ENCODE measurements around the gene LRRC15.
A peak's percentile ranks its signal among the peaks of the same experiment; 100 is the strongest.

The LRRC15 gene

DNA sequence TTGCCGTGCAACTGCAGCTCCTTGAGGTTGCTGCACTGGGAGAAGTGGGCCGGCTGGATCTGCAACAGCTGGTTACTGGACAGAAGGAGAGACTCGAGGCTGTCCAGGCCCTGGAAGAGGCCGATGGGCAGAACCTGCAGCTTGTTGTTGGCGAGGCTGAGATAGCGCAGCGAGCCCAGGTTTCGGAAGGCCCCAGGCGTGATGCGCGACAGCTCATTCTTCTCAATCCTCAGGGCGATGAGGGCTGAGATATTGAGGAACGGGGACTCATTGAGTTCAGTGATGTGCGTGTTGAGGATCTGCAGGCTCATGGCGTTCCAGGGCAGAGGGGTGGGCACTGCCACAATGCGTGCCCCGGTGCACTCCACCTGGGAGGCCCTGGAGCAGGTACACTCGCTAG lies 9.0 kb downstream of the LRRC15 start:
- no peak for DNase-seq (ENCODE audit: low read depth)

DNA sequence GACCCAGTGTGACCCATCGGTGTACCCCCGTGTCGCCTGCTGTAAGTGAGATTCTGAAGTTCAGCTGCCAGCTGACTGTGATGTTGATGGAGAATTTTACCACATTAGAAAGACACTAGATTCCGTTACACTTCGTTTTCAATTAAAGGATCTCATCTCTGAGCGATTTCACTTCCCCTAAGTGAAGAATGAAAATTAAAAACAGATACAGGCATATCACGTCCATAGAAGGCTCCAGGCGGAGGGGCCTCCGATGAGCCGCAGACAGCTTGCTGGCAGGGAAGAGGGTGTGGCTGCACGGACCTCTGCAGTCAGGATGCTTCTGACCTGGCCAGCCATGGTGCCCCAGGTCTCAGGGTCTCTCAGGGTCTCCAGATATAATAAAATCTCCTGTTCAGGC lies 11.9 kb downstream of the LRRC15 start:
- no peak for DNase-seq (ENCODE audit: low read depth)

- DNase-seq (ENCODE audit: low read depth): no peak
These were observed 14.2 kb downstream of the LRRC15 start for GRCh38 chr3:194355379-194355778.

- no peak for DNase-seq (ENCODE audit: low read depth)
These were observed 15.2 kb downstream of the LRRC15 start for GRCh38 chr3:194354315-194354714.

- DNase-seq (ENCODE audit: low read depth): no peak
These were observed 16.8 kb downstream of the LRRC15 start for GRCh38 chr3:194352667-194353246.

- DNase-seq (ENCODE audit: low read depth): no peak
These were observed 17.5 kb downstream of the LRRC15 start for GRCh38 chr3:194351952-194352536.

DNA sequence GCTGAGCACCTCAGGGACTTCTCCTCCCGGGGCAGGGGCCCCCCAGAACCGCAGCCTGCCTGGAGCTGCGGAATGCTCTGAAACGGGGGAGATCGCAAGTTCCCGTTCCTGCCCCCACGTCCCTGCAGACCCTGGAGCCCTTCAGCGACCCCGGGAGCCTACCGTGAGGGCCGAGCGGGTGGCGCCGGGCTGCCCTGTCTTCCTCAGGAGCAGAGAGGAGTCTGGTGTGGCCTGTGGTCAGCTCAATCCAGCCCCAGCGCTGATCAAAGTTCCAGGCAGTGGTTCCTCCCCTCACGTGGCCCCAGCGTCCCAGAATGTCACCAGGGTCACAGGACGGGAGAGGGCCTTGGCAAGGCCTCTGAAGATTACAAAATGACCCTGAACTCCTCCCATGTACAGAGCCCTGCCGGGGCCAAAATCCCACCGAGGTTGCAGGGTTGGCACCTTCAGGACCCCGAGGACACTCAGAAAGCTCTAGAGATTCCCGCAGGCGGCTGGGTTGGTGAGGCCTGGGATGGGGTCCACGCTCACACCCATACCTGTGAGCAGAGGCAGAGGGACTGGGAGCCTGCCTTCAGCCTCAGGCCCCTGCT lies 18.4 kb downstream of the LRRC15 start, which contains the start of gene CPN2:
Gene CPN2 (minus strand): TSS at position 249 of the 593 bp plus-strand sequence. CDS start 8,626 bp downstream, outside the sequence.
- DNase-seq (ENCODE audit: low read depth): no peak

GRCh38 chr3:194350726-194351071 lies 18.8 kb downstream of the LRRC15 start:
- DNase-seq (ENCODE audit: low read depth): no peak

DNA sequence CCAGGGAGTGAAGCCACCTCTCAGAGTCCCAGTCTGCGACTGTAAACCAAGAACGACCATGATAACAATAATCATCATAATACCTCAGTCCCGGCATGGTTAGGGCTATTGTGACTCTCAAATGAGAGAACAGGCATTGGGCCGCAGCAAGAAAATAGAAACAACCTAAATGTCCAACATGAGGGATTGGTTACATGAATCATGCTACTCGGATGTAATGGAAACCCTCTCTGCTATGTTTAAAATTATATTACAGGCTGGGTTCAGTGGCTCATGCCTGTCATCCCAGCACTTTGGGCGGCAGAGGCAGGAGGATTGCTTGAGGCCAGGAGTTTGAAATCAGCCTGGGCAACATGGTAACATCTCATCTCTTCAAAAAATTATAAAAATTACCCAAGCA lies 21.2 kb downstream of the LRRC15 start:
- no peak for DNase-seq (ENCODE audit: low read depth)

GRCh38 chr3:194346621-194347020 lies 22.9 kb downstream of the LRRC15 start:
- DNase-seq (ENCODE audit: low read depth): peak; percentile 48

DNA sequence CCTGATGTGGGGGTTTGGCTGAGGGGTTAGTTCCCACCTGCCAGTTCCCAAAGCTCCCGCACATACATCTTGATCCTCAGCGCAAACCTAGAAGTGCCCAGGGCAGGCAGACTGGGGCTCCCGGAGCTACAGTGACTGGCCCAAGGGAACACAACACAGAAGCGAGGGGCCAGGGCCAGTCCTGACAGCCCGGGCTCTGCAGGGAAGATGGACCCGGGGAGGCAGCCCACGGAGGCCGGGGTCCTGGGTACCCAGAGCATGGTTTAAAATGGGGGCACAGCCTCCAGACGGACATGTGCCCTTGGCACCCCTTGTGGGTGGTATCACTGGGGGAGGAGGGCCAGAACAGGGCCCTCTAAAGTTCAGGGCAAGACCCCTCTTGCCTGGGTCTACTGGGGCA lies 23.5 kb downstream of the LRRC15 start:
- no peak for DNase-seq (ENCODE audit: low read depth)

- peak; percentile 50 for DNase-seq (ENCODE audit: low read depth)
These were observed 25.5 kb downstream of the LRRC15 start for GRCh38 chr3:194344012-194344411.

DNA sequence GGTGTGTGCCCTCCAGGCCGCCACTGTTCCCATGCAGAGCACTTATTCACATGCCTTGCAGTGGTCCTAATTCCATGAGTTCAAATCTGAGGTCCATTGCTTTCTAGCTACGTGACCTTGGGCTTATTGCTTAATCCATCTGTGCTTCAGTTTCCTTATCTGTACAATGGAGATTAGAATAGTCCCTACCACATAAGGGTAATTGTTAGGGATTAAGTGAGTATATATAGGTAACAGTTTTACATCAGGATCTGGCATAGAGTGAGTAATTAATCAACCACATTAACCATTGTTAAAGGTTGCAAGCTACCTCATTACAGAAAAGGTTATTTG lies 26.0 kb downstream of the LRRC15 start:
- DNase-seq (ENCODE audit: low read depth): no peak

DNA sequence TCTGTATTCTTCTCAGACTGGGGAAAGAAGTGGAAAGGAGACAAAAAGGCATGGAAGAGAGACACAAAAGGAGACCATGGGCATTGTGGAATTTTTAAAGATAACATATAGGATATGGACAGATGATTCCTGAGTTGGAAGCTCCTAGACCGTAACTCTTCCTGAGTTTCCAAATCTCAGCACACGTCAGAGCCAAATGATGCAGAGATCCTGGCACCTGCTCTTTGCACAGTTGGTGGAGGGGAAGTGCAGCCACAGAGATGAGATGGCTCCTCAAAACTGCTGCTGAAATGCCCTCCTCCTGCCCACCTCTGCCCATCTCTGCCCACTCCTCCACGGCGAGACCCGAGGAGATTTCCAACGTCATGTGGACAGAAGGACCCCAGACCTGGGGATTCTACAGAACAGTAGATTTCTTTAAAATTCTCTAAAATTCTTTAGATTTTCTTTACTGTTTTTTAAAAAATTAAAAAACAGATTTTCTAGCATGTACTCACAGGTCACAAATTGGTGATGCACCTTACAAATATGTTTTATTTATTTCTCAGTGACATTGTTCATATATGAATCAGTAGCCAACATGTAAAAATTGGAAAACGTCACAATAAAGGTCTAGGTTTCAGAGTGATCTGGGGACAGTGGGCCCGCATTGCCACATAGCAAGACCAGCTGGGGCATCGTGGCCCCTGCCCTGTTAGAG lies 26.5 kb downstream of the LRRC15 start:
- no peak for DNase-seq (ENCODE audit: low read depth)

DNA sequence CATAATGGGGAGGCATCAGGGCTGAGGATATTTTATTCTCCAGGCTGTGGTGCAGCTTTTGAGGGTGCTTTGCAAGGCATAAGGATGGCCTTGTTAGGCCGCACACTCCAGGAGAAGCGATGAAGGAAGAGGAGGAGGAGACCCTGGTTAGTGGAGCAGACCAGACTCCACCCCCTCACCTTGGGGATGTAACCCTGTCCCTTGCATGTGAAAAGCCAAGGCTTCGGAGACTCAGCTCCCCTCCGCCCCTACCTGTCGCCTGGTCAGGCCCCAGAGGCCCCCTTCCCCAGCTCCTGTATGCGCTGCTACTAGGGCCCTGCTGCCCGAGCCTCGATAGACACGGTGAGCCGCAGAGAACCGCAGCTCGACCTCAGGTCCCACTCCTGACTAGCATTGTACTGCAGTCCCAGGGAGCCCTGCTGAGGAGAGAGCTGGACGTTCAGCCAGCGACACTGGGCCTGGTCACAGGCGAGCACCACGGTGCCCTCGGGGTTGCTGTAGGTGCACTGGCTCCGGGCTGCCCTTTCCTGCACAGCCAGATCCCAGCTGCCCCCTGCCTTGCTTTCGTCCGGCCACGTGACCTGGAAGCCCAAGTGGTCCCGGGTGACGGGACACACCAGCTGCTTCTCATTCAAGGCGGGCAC lies 28.7 kb downstream of the LRRC15 start:
- DNase-seq (ENCODE audit: low read depth): no peak

GRCh38 chr3:194339840-194340239 lies 29.7 kb downstream of the LRRC15 start:
- DNase-seq (ENCODE audit: low read depth): no peak

- DNase-seq (ENCODE audit: low read depth): no peak
These were observed 30.2 kb downstream of the LRRC15 start for GRCh38 chr3:194339356-194339755.

GRCh38 chr3:194337965-194338753 lies 31.4 kb downstream of the LRRC15 start:
- DNase-seq (ENCODE audit: low read depth): peak; percentile 28

DNA sequence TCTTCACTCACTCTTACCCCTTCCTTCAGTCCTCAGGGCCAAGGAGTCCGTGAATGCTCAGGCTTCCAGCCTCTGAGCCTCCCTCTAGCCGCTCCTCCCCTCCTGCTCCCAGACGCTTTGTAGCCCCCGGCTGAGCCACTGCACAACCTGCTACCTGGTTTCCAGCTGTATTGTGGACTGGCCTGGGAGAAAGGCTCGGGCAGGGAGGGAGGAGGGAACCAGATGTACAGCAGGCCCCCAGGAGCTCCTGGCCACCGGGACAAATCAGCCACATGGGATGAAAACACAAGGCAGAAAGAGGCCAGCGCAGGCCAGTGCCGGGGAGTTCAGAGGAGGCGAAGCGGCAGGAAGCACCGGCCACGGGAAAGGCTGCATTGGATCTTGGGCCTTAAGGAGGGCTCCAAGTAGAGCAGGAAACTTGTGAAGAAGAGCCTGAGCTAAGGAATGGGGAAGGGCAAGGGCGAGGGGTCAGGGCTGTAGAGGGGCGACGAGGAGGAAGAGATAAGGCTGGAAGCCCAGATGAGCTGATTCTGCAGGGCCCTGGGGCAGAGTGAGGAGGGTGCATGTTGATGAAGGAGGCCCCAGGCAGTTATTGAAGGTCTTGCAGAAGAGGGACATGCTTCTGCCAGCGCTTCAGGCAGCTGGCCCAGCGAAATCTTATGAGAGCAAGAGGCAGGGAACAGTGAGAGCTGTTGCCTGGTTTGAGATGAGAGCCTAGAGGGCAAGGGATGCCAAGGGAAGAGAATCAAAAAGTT lies 32.8 kb downstream of the LRRC15 start:
- DNase-seq (ENCODE audit: low read depth): no peak

- DNase-seq (ENCODE audit: low read depth): no peak
These were observed 35.6 kb downstream of the LRRC15 start for GRCh38 chr3:194333981-194334320.

- DNase-seq (ENCODE audit: low read depth): peak; percentile 83
These were observed 36.1 kb downstream of the LRRC15 start for GRCh38 chr3:194333212-194333980.

Measured in iris pigment epithelial cell (primary cell).